Activated naive CD8-positive, alpha-beta T cell treated with anti-CD3 and anti-CD28 coated beads, Interleukin-2, amount 50 U/mL, for 24 hours (primary cell): Measurements from ENCODE around the gene GOLGA6A.

Source experiments
- ATAC-seq: fragments of 150-1000 bp; cut with Tn5 transposase; one replicate; pipeline ENCODE4 v1.10.0; 2021
- DNase-seq: peaks from one replicate; pipeline ENCODE4 v3.0.0; 2021
- H3K27ac Mint-ChIP-seq: one replicate; pipeline ENCODE4 v1.8.0; 2021; ENCODE audit warnings: mild to moderate bottlenecking, mixed read lengths
- H3K27me3 Mint-ChIP-seq: one replicate; pipeline ENCODE4 v1.8.0; 2021; ENCODE audit warnings: mixed read lengths
- H3K36me3 Mint-ChIP-seq: one replicate; pipeline ENCODE4 v1.8.0; 2021; ENCODE audit warnings: low read depth, mixed read lengths
- H3K4me1 Mint-ChIP-seq: one replicate; pipeline ENCODE4 v1.8.0; 2021; ENCODE audit warnings: mixed read lengths
- H3K4me3 Mint-ChIP-seq: one replicate; pipeline ENCODE4 v1.8.0; 2021; ENCODE audit warnings: mild to moderate bottlenecking, moderate library complexity, mixed read lengths
- H3K9me3 Mint-ChIP-seq: one replicate; pipeline ENCODE4 v1.8.0; 2021; ENCODE audit warnings: mixed read lengths

GOLGA6A gene

DNA sequence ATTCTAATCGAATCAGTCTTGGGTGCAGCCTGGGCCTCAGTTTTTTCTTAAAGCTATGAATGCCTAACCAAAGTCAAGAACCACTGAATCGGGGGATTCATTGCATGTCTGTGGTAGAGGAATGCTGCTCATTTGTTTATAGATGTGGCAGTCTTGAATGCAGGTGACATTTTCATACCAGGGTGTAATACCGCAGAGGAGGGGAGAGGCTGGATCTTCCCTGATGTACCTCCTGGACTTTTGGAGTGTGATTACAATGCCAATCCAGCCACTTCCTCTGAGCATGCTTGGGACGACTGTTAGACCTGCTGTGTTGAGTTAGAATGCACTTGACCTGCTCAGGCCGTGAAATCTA lies 42.7 kb downstream of the GOLGA6A start:
- Mint-ChIP-seq H3K36me3 (peaks cover 12% of the 10 kb centered on the region), H3K27ac (no peak overlapping the region)

DNA sequence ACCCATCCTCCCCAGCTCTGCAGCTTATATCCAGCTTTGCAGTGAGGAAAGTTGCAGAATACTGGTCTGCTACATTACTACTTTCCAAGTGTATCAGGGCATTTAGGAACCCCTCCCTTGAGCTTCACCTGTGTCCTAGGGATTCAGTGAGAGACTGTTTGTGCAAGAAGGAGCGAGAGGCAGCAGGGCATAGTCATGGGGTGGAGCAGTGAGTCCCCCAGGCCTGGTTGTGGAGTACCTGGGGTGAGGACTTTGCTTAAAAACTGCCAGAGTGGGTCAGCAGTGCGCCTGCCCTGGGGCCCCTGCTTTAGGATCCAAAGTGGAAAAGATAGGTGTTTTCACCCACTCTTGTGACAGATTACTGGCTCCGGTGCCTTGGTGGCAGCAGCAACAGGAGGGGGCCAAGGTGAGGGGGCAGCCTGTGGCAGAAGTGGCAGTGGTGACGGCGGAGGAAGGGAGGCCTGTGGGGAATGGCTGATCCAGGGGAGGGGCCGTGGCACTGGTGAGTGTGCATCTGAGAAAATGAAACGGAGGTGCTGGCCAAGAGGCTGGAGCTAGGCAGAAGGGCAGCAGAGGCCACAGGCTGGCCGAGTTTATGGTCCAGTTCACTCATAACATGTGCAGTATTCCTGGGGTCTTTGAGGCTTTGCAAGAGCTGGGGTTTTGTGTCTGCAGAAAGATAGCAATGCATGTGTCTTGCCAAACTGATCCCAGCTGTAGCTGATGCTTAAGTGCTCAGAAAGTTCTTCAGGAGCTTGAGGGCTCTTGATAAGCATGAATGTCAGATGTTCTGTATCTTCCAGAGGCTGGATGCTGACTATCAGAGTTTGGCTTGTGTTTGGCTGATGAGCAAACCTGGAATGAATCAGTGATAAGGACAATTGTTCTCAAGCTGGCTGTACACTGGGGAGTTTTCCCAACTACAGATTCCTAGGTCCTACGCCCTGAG lies 43.4 kb downstream of the GOLGA6A start:
- H3K9me3 Mint-ChIP-seq, result no peaks in the 10 kb centered on the region
- DNase-seq, result no peak
- peaks cover 13% of the 10 kb centered on the region for H3K36me3 Mint-ChIP-seq
- no peak overlapping the region for H3K4me3 Mint-ChIP-seq
- H3K27ac Mint-ChIP-seq, result no peak overlapping the region
- no peaks in the 10 kb centered on the region for H3K27me3 Mint-ChIP-seq
- no peak for ATAC-seq
- H3K4me1 Mint-ChIP-seq, result no peaks in the 10 kb centered on the region

More for the DNA sequence above, 42.7 kb downstream of the GOLGA6A start:
- DNase-seq (no peak), ATAC-seq (no peak)
- no peak overlapping the region for H3K4me3 Mint-ChIP-seq
- H3K9me3 Mint-ChIP-seq, result no peaks in the 10 kb centered on the region
- H3K27me3 Mint-ChIP-seq, result no peaks in the 10 kb centered on the region
- H3K4me1 Mint-ChIP-seq, result no peaks in the 10 kb centered on the region

DNA sequence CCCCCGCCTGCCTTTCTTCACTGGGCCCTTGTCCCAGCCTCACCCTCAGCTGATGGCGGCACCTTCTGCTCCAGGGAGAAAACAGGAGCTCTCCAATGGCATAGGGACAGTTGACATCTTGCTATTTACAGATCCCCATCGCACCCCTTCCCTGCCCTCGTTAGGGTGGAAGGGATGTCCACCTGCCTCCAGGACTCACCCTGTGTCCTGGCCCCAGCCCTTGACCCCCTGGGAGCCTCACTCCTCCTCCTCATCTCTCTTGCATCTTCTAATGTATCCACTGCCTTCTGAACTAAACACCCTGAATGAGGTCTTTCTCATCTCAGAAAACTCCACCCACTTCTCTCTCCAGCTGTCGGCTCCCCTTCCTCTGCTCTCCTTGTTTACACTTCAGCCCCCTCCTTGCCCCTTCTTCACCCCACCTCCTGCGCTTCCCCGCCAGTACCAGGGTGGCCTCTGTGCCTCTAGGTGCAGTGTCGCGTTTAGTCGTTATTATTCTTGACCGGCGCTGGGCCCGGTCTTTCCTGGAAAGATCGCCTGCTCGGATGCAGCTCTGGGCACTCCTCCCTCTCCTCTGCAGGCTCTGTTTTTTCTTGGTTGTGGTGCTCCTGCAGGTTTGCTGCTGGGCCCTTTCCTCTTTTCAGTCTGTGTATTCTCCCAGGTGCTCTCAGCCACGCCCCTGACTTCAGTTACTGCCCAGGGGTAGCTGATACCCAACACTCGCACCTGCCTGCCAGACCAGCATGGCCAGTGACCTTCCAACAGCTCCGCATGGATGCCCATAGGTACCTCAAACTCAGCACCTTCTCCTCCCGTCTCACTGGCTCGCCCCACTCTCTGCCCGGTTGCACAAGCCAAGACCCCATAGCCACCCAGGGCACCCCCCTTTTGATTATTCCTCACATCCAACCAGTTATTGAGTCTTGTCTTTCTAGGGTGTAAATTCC lies 44.9 kb downstream of the GOLGA6A start:
- H3K9me3 Mint-ChIP-seq, result no peaks in the 10 kb centered on the region
- no peak overlapping the region for H3K27ac Mint-ChIP-seq
- no peaks in the 10 kb centered on the region for H3K27me3 Mint-ChIP-seq
- peaks cover 16% of the 10 kb centered on the region for H3K36me3 Mint-ChIP-seq
- no peaks in the 10 kb centered on the region for H3K4me1 Mint-ChIP-seq
- DNase-seq, result no peak
- ATAC-seq, result no peak
- H3K4me3 Mint-ChIP-seq, result no peak overlapping the region

DNA sequence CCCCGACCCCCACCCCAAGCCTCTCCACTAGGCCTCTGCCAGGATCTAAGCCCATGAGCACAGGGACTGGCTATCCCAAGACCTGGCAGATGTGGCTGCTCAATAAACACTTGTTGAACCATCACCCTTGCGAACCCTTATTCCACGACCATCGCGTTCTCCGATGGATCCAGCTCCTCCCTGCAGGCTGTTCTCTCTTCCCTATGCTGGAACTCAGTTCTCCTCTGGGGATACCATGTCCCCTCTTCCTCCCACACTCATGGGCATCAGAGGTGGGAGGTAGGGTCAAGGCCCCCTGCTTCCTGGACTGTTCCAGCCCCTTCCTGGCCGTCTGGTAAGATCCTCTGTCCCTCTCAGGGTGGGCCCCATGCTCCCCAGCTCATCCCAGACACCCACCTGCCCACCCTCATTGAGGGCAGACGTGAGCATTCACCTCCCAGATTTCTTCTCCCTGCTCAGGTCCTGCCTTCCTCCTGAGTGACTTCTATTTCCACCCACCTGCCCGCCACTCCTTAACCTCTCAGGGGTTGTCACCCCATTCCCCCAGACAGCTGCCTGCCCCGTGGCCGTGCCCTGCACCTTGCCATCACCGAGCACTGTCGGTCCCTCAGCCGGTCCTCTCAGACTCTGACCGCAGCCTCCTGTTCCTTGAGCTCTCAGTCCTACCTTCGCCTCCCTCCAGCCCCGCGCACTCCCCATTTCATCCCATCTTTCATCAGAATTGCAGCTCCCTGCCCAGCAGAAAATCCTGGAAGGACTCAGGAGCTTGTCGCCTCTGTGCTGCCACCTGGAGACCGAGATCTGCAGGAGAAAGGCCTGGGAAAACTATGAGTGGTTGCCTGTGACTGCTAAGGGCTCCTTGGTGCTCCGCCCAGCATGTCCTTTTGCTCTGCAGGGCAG lies 45.8 kb downstream of the GOLGA6A start:
- H3K36me3 Mint-ChIP-seq, result peaks cover 16% of the 10 kb centered on the region
- no peak overlapping the region for H3K4me3 Mint-ChIP-seq
- no peaks in the 10 kb centered on the region for H3K27me3 Mint-ChIP-seq
- no peak for ATAC-seq
- H3K27ac Mint-ChIP-seq, result no peak overlapping the region
- no peak for DNase-seq
- H3K9me3 Mint-ChIP-seq, result no peaks in the 10 kb centered on the region
- no peaks in the 10 kb centered on the region for H3K4me1 Mint-ChIP-seq

DNA sequence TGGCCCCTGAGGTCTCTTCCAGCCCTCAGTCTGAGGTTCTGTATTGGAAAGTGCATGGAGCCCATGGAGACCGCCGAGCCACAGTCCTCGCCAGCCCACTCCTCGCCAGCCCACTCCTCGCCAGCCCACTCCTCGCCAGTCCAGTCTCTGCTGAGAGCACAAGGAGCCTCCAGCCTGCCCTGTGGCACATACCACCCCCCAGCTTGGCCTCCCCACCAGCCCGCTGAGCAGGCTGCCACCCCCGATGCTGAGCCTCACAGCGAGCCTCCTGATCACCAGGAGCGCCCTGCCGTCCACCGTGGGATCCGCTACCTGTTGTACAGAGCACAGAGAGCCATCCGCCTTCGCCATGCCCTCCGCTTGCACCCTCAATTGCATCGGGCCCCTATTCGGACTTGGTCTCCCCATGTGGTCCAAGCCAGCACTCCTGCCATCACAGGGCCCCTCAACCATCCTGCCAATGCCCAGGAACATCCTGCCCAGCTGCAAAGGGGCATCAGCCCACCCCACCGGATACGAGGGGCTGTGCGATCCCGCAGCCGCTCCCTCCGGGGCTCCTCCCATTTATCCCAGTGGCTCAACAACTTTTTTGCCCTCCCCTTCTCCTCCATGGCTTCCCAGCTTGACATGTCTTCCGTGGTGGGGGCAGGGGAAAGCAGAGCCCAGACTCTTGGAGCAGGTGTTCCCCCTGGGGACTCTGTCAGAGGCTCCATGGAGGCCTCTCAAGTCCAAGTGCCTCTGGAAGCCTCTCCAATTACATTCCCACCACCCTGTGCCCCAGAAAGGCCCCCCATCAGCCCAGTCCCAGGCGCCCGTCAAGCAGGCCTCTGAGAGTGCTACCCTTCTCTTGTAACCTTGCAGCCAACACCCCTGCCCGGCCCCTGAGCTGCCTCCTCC lies 47.0 kb downstream of the GOLGA6A start:
- Mint-ChIP-seq H3K36me3 (peaks cover 16% of the 10 kb centered on the region), H3K4me3 (no peak overlapping the region), H3K27me3 (no peaks in the 10 kb centered on the region), H3K27ac (no peak overlapping the region), H3K9me3 (no peaks in the 10 kb centered on the region), H3K4me1 (no peaks in the 10 kb centered on the region)
- ATAC-seq (no peak), DNase-seq (no peak)

DNA sequence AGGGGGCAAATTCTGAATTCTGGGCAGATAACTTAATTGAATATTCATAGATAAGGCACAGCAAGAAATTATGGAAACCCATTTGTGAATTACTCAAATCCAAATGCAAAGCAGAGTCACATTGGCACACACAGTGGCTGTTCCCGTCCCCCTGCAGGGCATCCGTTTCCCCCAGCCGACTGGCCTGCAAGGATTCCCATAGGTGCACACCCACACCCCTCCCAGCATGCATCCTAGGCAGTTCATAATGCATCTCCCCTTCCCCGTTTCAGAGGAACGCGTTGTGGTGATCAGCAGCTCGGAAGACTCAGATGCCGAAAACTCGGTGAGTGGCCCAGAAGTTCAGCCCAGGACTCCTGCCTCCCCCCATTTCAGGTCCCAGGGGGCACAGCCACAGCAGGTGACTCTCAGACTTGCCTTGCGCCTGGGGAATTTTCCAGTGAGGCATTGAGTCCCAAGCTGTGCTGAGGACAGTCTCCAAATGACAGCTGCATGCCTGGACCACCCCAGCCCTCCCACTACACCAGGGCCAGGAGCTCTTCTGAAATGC lies 48.1 kb downstream of the GOLGA6A start:
- ATAC-seq, result no peak
- Mint-ChIP-seq H3K36me3 (peaks cover 19% of the 10 kb centered on the region), H3K27ac (no peak overlapping the region), H3K4me3 (no peak overlapping the region), H3K4me1 (no peaks in the 10 kb centered on the region), H3K9me3 (no peaks in the 10 kb centered on the region), H3K27me3 (no peaks in the 10 kb centered on the region)
- no peak for DNase-seq

DNA sequence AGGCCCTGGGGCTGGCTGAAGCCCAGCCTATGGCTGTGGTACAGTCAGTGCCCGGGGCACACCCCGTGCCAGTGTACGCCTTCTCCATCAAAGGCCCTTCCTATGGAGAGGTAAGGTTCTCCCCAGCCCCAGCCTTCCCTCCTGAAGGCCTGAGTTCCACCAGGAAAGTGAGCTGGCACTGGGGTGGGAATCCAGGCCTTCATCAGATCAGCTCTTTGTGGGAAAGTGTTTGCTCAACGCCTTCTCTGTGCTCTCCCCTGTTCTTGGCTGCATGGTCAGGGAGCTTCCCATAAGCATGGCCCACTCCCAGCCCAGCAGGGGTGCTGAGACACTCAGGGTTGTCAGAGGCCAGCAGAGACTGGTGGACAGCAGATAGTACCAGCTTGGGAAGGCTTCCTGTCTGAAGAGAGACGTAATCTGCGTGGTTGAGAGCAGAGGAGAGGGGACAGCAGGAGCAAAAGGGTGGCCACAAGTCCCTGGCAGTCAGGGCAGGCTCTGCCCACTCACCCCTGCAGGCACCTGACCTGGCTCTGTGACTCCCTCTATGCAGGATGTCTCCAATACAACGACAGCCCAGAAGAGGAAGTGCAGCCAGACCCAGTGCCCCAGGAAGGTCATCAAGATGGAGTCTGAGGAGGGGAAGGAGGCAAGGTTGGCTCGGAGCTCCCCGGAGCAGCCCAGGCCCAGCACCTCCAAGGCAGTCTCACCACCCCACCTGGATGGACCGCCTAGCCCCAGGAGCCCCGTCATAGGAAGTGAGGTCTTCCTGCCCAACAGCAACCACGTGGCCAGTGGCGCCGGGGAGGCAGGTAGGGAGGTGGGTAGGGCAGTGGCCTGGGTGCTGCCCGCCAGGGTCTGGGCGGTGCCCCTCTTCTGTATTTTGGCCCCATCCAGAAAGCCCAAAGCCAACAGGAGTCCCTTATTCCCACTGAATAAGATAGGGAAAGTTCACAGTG lies 49.5 kb downstream of the GOLGA6A start:
- Mint-ChIP-seq H3K27me3 (no peaks in the 10 kb centered on the region), H3K36me3 (peaks cover 24% of the 10 kb centered on the region), H3K4me3 (no peak overlapping the region), H3K9me3 (no peaks in the 10 kb centered on the region), H3K4me1 (no peaks in the 10 kb centered on the region), H3K27ac (peak overlapping the region; percentile 35)
- DNase-seq (no peak), ATAC-seq (no peak)

DNA sequence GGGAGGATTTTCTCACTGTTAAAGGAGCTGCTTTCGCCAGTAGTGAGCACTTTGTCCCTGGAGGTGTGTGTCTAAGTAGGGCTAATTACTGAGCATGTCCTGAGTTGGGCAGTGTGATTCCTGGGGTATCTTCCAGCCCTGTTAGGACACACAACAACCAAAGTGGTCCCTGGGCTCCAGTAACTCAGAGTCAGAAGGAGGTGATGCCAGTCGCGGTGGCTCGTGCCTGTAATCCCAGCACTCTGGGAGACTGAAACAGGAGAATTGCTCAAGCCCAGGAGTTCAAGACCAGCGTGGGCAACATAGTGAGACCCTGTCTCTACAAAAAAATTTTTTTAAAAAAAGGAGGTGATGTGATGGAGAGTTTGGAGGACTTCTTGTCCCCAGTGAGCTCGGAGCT lies 50.3 kb downstream of the GOLGA6A start:
- Mint-ChIP-seq H3K9me3 (no peaks in the 10 kb centered on the region), H3K36me3 (peaks cover 22% of the 10 kb centered on the region)

DNA sequence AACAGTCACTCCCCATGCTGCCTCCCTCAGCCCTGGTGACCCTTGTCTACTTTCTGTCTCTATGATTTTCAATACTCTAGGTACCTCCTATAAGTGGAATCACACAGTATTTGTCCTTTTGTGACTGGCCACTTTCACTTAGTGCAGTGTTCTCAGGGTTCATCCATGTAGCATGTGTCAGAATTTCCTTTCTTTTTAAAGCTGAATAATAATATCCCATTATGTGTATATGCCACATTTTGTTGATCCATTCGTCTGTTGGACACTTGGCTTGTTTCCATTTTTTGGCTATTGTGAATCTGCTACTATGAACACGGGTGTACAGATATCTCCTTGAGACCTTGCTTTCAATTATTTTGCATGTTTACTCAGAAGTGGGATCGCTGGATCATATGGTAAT lies 53.7 kb downstream of the GOLGA6A start:
- no peak for ATAC-seq
- H3K27me3 Mint-ChIP-seq, result no peaks in the 10 kb centered on the region
- no peak for DNase-seq
- H3K27ac Mint-ChIP-seq, result no peak overlapping the region
- H3K4me1 Mint-ChIP-seq, result no peaks in the 10 kb centered on the region
- no peak overlapping the region for H3K4me3 Mint-ChIP-seq
- H3K36me3 Mint-ChIP-seq, result peaks cover 15% of the 10 kb centered on the region
- H3K9me3 Mint-ChIP-seq, result no peaks in the 10 kb centered on the region

More for the DNA sequence above, 50.3 kb downstream of the GOLGA6A start:
- DNase-seq, result no peak
- no peak overlapping the region for H3K4me3 Mint-ChIP-seq
- no peaks in the 10 kb centered on the region for H3K27me3 Mint-ChIP-seq
- no peaks in the 10 kb centered on the region for H3K4me1 Mint-ChIP-seq
- ATAC-seq, result no peak
- H3K27ac Mint-ChIP-seq, result peak overlapping the region; percentile 25

DNA sequence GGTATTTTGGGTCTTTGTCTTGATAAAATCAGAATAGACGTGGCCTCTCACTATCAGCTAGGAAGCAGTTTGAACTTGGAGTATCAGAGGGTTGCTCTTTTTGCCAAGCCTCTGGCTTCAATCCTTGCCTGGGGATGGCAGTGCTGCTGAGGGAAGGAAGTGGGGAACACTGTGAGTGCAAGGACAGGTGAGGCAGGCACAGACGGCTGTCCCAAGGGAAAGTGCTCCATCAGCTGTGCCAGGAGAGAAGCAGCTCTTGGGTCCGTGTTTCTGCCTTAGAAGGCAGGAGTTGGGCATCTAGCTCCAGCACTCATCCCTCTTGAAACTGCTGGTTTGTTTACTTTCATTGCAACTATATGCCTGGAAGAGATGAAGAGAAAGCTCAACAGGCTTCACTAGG lies 54.7 kb downstream of the GOLGA6A start:
- Mint-ChIP-seq H3K27me3 (no peaks in the 10 kb centered on the region), H3K4me1 (no peaks in the 10 kb centered on the region), H3K27ac (no peak overlapping the region), H3K4me3 (no peak overlapping the region), H3K36me3 (peaks cover 20% of the 10 kb centered on the region), H3K9me3 (no peaks in the 10 kb centered on the region)
- ATAC-seq (no peak), DNase-seq (no peak)

DNA sequence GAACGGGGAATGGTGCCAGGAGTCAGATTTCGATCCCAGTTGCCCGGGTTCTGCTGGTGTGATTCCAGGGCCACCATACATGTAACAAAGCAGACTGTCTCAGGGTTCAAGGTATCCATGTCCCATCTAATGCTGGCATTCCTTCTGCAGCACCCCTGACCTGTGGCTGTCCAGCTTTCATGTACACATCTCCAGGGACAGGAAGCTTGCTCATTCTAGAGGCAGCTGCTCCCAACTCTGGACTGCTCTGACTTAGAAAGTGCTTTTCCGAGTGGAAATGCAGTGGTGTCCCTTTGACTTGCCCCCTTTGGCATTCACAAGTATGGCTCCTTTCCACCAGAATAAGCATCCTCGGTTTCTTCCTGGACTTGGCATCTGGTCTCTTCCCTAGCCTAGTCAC lies 56.9 kb downstream of the GOLGA6A start:
- H3K4me3 Mint-ChIP-seq, result no peak overlapping the region
- H3K27ac Mint-ChIP-seq, result no peak overlapping the region
- no peaks in the 10 kb centered on the region for H3K27me3 Mint-ChIP-seq
- DNase-seq (no peak), ATAC-seq (no peak)
- no peaks in the 10 kb centered on the region for H3K9me3 Mint-ChIP-seq
- H3K4me1 Mint-ChIP-seq, result no peaks in the 10 kb centered on the region
- H3K36me3 Mint-ChIP-seq, result peaks cover 25% of the 10 kb centered on the region

DNA sequence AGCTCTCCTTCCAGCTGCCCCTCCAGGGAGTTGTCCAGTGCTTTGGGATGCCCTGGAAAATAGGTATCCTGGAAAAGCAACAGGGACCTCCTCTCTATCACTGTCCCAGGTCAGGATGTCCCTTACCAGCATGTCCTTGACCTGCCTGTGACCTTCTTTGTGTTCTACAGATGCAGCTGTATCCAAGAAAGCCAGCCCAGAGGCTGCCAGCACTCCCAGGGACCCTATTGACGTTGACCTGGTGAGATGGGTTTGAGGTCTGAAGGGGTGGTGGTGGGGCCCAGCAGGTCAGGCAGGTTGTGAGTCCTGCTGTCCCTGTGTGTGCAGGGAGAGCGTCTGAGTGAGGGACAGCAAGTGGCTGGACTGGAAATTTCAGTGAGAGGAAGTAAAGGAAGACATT lies 57.7 kb downstream of the GOLGA6A start:
- Mint-ChIP-seq H3K27ac (no peak overlapping the region), H3K4me1 (peaks cover 2% of the 10 kb centered on the region)

More for the DNA sequence above, 57.7 kb downstream of the GOLGA6A start:
- DNase-seq, result no peak
- Mint-ChIP-seq H3K9me3 (no peaks in the 10 kb centered on the region), H3K4me3 (no peak overlapping the region), H3K36me3 (peaks cover 22% of the 10 kb centered on the region), H3K27me3 (no peaks in the 10 kb centered on the region)
- ATAC-seq, result no peak
